WTC11 (cell line): ENCODE measurements around the gene TDRD10. TPM values are rescaled to one million over a fixed set of nuclear protein-coding genes. Genes with fewer than 3 reads are reported as not detected.

ENCODE experiments used
- CBFB ChIP-seq: sonication (generic); formaldehyde crosslinking; IDR thresholded peaks from 2 replicates; pipeline ENCODE4 v1.8.1; 2022; ENCODE audit warnings: mild to moderate bottlenecking, low read depth, missing genetic modification reagents
- ELF4 ChIP-seq: sonication (generic); formaldehyde crosslinking; IDR thresholded peaks from 2 replicates; pipeline ENCODE4 v1.8.1; 2022; ENCODE audit warnings: low read depth, mild to moderate bottlenecking, moderate library complexity, missing genetic modification reagents
- EMX1 ChIP-seq: fragments of 250-450 bp; sonication (Bioruptor Pico); IDR thresholded peaks from 2 replicates; pipeline ENCODE4 v1.8.0; 2021; ENCODE audit warnings: mild to moderate bottlenecking
- ESRRA ChIP-seq: sonication (generic); formaldehyde crosslinking; IDR thresholded peaks from 2 replicates; pipeline ENCODE4 v1.8.1; 2022; ENCODE audit warnings: mild to moderate bottlenecking, missing genetic modification reagents, borderline replicate concordance
- ETV6 ChIP-seq: sonication (generic); formaldehyde crosslinking; IDR thresholded peaks from 2 replicates; pipeline ENCODE4 v1.8.1; 2022; ENCODE audit warnings: mild to moderate bottlenecking, missing genetic modification reagents
- FOXK1 ChIP-seq: sonication (generic); formaldehyde crosslinking; IDR thresholded peaks from 2 replicates; pipeline ENCODE4 v1.8.0; 2022; ENCODE audit warnings: mild to moderate bottlenecking, moderate library complexity, missing genetic modification reagents
- GABPB1 ChIP-seq: sonication (generic); formaldehyde crosslinking; IDR thresholded peaks from 2 replicates; pipeline ENCODE4 v1.8.1; 2023; ENCODE audit warnings: mild to moderate bottlenecking, missing genetic modification reagents
- IRF2 ChIP-seq: sonication (generic); formaldehyde crosslinking; IDR thresholded peaks from 2 replicates; pipeline ENCODE4 v1.8.0; 2022; ENCODE audit warnings: low read depth, missing genetic modification reagents, borderline replicate concordance
- JUN ChIP-seq: sonication (generic); formaldehyde crosslinking; IDR thresholded peaks from 2 replicates; pipeline ENCODE4 v1.8.0; 2023; ENCODE audit warnings: mild to moderate bottlenecking, missing genetic modification reagents
- NFATC4 ChIP-seq: fragments of 250-450 bp; sonication (Bioruptor Pico); IDR thresholded peaks from 2 replicates; pipeline ENCODE4 v1.9.0; 2021; ENCODE audit warnings: mild to moderate bottlenecking
- NR2C2 ChIP-seq: sonication (generic); formaldehyde crosslinking; IDR thresholded peaks from 2 replicates; pipeline ENCODE4 v1.8.0; 2022; ENCODE audit warnings: mild to moderate bottlenecking, missing genetic modification reagents
- PRRX2 ChIP-seq: fragments of 250-450 bp; sonication (Bioruptor Pico); IDR thresholded peaks from 2 replicates; pipeline ENCODE4 v1.8.0; 2021; ENCODE audit warnings: mild to moderate bottlenecking
- RELA ChIP-seq: sonication (generic); formaldehyde crosslinking; IDR thresholded peaks from 2 replicates; pipeline ENCODE4 v1.8.1; 2022; ENCODE audit warnings: missing genetic modification reagents, mild to moderate bottlenecking, borderline replicate concordance
- TCF7 ChIP-seq: sonication (generic); formaldehyde crosslinking; IDR thresholded peaks from 2 replicates; pipeline ENCODE4 v1.8.0; 2022; ENCODE audit warnings: mild to moderate bottlenecking, low read depth, missing genetic modification reagents, moderate library complexity
- TEAD1 ChIP-seq: sonication (generic); formaldehyde crosslinking; IDR thresholded peaks from 2 replicates; pipeline ENCODE4 v1.8.0; 2022; ENCODE audit warnings: mild to moderate bottlenecking, missing genetic modification reagents
- ZNF232 ChIP-seq: sonication (generic); formaldehyde crosslinking; IDR thresholded peaks from 2 replicates; pipeline ENCODE4 v1.8.0; 2022; ENCODE audit warnings: mild to moderate bottlenecking, missing genetic modification reagents
- total RNA-seq: library from RNA; stranded (reverse); gene quantifications from 3 replicates; pipeline ENCODE4 v1.2.3, GENCODE V29; 2021
- TF ChIP-seq, protein P1 (sequence below): sonication (generic); formaldehyde crosslinking; IDR thresholded peaks from 2 replicates; pipeline ENCODE4 v1.8.1; 2022; ENCODE audit warnings: low read depth, mild to moderate bottlenecking, moderate library complexity, missing genetic modification reagents, borderline replicate concordance
- TF ChIP-seq, protein P2 (sequence below): fragments of 250-450 bp; sonication (Bioruptor Pico); IDR thresholded peaks from 2 replicates; pipeline ENCODE4 v1.9.0; 2021; ENCODE audit warnings: moderate library complexity, mild to moderate bottlenecking, inconsistent platforms, borderline replicate concordance
- TF ChIP-seq, protein P3 (sequence below): fragments of 250-450 bp; sonication (Bioruptor Pico); IDR thresholded peaks from 2 replicates; pipeline ENCODE4 v1.8.0; 2021; ENCODE audit warnings: mild to moderate bottlenecking
- TF ChIP-seq, protein P4 (sequence below): sonication (generic); formaldehyde crosslinking; IDR thresholded peaks from 2 replicates; pipeline ENCODE4 v1.8.0; 2022; ENCODE audit warnings: mild to moderate bottlenecking, missing genetic modification reagents
- TF ChIP-seq, protein P5 (sequence below): sonication (generic); formaldehyde crosslinking; IDR thresholded peaks from 2 replicates; pipeline ENCODE4 v1.8.0; 2022; ENCODE audit warnings: mild to moderate bottlenecking, missing genetic modification reagents
- TF ChIP-seq, protein P6 (sequence below): fragments of 200-600 bp; IDR thresholded peaks from 2 replicates; pipeline ENCODE4 v1.8.0; 2022; ENCODE audit warnings: antibody characterized with exemption
- TF ChIP-seq, protein P7 (sequence below): sonication (generic); formaldehyde crosslinking; IDR thresholded peaks from 2 replicates; pipeline ENCODE4 v1.8.1; 2023; ENCODE audit warnings: mild to moderate bottlenecking, missing genetic modification reagents, moderate library complexity
- TF ChIP-seq, protein P8 (sequence below): sonication (generic); formaldehyde crosslinking; IDR thresholded peaks from 2 replicates; pipeline ENCODE4 v1.8.0; 2023; ENCODE audit warnings: missing genetic modification reagents, mild to moderate bottlenecking, borderline replicate concordance
- TF ChIP-seq, protein P9 (sequence below): sonication (generic); formaldehyde crosslinking; IDR thresholded peaks from 2 replicates; pipeline ENCODE4 v1.8.0; 2022; ENCODE audit warnings: mild to moderate bottlenecking, missing genetic modification reagents

Gene TDRD10
- total RNA-seq, 1 experiment from 2014 or later = 0.09 TPM

DNA sequence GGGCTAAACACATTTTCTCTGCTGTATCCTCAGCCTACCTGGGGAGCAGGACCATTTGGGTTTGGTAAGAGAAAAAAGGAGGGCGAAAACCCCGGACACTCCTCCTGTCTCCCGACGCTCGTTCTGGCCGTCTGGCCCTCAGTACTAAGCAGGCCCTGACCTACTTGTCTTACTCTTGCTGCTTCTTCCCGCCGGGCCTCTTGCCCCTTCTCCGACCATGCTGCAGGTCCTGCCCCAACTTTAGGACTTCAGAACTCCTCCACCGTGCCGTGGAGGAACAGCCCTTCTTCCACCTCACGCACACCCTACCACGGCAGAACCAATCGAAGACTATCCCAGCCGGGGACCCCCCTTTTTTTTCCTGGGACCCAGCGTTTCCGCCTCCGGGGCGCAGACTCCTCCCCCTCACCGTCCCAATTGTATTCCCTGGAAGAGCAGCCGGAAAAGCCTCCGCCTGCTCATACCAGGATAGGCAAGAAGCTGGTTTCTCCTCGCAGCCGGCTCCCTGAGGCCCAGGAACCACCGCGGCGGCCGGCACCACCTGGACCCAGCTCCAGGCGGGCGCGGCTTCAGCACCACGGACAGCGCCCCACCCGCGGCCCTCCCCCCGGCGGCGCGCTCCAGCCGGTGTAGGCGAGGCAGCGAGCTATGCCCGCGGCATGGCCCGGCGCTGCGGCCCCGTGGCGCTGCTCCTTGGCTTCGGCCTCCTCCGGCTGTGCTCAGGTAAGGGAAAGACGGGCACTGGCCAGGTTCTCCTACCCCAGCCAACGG lies 65.6 kb downstream of the TDRD10 start, which contains the start of gene CHRNB2 (continued):
- TF ChIP-seq, protein P1, sequence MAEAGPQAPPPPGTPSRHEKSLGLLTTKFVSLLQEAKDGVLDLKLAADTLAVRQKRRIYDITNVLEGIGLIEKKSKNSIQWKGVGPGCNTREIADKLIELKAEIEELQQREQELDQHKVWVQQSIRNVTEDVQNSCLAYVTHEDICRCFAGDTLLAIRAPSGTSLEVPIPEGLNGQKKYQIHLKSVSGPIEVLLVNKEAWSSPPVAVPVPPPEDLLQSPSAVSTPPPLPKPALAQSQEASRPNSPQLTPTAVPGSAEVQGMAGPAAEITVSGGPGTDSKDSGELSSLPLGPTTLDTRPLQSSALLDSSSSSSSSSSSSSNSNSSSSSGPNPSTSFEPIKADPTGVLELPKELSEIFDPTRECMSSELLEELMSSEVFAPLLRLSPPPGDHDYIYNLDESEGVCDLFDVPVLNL (CRISPR knock-in tag) = peak; percentile 83
- TF ChIP-seq NR2C2 (CRISPR knock-in tag) = peak; percentile 78; the same call in 1 of the 2 replicates
- TF ChIP-seq, protein P2, sequence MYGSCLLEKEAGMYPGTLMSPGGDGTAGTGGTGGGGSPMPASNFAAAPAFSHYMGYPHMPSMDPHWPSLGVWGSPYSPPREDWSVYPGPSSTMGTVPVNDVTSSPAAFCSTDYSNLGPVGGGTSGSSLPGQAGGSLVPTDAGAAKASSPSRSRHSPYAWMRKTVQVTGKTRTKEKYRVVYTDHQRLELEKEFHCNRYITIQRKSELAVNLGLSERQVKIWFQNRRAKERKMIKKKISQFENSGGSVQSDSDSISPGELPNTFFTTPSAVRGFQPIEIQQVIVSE (CRISPR knock-in tag) = no peak
- TF ChIP-seq ZNF232 (CRISPR knock-in tag) = peak; percentile 99
- TF ChIP-seq, protein P3, sequence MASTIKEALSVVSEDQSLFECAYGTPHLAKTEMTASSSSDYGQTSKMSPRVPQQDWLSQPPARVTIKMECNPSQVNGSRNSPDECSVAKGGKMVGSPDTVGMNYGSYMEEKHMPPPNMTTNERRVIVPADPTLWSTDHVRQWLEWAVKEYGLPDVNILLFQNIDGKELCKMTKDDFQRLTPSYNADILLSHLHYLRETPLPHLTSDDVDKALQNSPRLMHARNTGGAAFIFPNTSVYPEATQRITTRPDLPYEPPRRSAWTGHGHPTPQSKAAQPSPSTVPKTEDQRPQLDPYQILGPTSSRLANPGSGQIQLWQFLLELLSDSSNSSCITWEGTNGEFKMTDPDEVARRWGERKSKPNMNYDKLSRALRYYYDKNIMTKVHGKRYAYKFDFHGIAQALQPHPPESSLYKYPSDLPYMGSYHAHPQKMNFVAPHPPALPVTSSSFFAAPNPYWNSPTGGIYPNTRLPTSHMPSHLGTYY = no peak
- TF ChIP-seq TCF7 (CRISPR knock-in tag) = peak; percentile 76; the same call in 1 of the 2 replicates
- TF ChIP-seq ESRRA (CRISPR knock-in tag) = peak; percentile 97
- TF ChIP-seq, protein P4, sequence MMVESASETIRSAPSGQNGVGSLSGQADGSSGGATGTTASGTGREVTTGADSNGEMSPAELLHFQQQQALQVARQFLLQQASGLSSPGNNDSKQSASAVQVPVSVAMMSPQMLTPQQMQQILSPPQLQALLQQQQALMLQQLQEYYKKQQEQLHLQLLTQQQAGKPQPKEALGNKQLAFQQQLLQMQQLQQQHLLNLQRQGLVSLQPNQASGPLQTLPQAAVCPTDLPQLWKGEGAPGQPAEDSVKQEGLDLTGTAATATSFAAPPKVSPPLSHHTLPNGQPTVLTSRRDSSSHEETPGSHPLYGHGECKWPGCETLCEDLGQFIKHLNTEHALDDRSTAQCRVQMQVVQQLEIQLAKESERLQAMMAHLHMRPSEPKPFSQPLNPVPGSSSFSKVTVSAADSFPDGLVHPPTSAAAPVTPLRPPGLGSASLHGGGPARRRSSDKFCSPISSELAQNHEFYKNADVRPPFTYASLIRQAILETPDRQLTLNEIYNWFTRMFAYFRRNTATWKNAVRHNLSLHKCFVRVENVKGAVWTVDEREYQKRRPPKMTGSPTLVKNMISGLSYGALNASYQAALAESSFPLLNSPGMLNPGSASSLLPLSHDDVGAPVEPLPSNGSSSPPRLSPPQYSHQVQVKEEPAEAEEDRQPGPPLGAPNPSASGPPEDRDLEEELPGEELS (CRISPR knock-in tag) = peak; percentile 99
- TF ChIP-seq ETV6 (CRISPR knock-in tag) = peak; percentile 98
- peak; percentile 82 for TF ChIP-seq GABPB1
- TF ChIP-seq PRRX2 (CRISPR knock-in tag) = no peak
- 0 out of 2 replicates have a peak, but pooled peaks have one; percentile 28 for TF ChIP-seq EMX1
- TF ChIP-seq, protein P5, sequence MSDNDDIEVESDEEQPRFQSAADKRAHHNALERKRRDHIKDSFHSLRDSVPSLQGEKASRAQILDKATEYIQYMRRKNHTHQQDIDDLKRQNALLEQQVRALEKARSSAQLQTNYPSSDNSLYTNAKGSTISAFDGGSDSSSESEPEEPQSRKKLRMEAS = peak; percentile 93
- peak; percentile 95 for TF ChIP-seq FOXK1 (CRISPR knock-in tag)
- no peak for TF ChIP-seq NFATC4 (CRISPR knock-in tag)
- peak; percentile 98 for TF ChIP-seq ELF4 (CRISPR knock-in tag)
- TF ChIP-seq TEAD1 = peak; percentile 98
- TF ChIP-seq, protein P6, sequence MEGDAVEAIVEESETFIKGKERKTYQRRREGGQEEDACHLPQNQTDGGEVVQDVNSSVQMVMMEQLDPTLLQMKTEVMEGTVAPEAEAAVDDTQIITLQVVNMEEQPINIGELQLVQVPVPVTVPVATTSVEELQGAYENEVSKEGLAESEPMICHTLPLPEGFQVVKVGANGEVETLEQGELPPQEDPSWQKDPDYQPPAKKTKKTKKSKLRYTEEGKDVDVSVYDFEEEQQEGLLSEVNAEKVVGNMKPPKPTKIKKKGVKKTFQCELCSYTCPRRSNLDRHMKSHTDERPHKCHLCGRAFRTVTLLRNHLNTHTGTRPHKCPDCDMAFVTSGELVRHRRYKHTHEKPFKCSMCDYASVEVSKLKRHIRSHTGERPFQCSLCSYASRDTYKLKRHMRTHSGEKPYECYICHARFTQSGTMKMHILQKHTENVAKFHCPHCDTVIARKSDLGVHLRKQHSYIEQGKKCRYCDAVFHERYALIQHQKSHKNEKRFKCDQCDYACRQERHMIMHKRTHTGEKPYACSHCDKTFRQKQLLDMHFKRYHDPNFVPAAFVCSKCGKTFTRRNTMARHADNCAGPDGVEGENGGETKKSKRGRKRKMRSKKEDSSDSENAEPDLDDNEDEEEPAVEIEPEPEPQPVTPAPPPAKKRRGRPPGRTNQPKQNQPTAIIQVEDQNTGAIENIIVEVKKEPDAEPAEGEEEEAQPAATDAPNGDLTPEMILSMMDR = no peak
- no peak; the same call in 1 of the 2 replicates for TF ChIP-seq IRF2 (CRISPR knock-in tag)
- TF ChIP-seq CBFB (CRISPR knock-in tag) = peak; percentile 91; the same call in 1 of the 2 replicates
- TF ChIP-seq, protein P7, sequence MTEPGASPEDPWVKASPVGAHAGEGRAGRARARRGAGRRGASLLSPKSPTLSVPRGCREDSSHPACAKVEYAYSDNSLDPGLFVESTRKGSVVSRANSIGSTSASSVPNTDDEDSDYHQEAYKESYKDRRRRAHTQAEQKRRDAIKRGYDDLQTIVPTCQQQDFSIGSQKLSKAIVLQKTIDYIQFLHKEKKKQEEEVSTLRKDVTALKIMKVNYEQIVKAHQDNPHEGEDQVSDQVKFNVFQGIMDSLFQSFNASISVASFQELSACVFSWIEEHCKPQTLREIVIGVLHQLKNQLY (CRISPR knock-in tag) = peak; percentile 93
- TF ChIP-seq JUN (CRISPR knock-in tag) = peak; percentile 96
- TF ChIP-seq RELA = peak; percentile 98
- TF ChIP-seq, protein P8, sequence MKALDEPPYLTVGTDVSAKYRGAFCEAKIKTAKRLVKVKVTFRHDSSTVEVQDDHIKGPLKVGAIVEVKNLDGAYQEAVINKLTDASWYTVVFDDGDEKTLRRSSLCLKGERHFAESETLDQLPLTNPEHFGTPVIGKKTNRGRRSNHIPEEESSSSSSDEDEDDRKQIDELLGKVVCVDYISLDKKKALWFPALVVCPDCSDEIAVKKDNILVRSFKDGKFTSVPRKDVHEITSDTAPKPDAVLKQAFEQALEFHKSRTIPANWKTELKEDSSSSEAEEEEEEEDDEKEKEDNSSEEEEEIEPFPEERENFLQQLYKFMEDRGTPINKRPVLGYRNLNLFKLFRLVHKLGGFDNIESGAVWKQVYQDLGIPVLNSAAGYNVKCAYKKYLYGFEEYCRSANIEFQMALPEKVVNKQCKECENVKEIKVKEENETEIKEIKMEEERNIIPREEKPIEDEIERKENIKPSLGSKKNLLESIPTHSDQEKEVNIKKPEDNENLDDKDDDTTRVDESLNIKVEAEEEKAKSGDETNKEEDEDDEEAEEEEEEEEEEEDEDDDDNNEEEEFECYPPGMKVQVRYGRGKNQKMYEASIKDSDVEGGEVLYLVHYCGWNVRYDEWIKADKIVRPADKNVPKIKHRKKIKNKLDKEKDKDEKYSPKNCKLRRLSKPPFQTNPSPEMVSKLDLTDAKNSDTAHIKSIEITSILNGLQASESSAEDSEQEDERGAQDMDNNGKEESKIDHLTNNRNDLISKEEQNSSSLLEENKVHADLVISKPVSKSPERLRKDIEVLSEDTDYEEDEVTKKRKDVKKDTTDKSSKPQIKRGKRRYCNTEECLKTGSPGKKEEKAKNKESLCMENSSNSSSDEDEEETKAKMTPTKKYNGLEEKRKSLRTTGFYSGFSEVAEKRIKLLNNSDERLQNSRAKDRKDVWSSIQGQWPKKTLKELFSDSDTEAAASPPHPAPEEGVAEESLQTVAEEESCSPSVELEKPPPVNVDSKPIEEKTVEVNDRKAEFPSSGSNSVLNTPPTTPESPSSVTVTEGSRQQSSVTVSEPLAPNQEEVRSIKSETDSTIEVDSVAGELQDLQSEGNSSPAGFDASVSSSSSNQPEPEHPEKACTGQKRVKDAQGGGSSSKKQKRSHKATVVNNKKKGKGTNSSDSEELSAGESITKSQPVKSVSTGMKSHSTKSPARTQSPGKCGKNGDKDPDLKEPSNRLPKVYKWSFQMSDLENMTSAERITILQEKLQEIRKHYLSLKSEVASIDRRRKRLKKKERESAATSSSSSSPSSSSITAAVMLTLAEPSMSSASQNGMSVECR (CRISPR knock-in tag) = peak; percentile 99
- TF ChIP-seq, protein P9, sequence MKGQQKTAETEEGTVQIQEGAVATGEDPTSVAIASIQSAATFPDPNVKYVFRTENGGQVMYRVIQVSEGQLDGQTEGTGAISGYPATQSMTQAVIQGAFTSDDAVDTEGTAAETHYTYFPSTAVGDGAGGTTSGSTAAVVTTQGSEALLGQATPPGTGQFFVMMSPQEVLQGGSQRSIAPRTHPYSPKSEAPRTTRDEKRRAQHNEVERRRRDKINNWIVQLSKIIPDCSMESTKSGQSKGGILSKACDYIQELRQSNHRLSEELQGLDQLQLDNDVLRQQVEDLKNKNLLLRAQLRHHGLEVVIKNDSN (CRISPR knock-in tag) = peak; percentile 75; the same call in 1 of the 2 replicates
